OCI-LY1 (cell line): ENCODE measurements around the gene CORIN.

Experiments used
- H2AFZ ChIP-seq: fragments of 200-600 bp; sonication (generic), shearing (Covaris generic); 2 replicates; pipeline ENCODE4 v1.6.0; 2014; ENCODE audit warnings: antibody characterized with exemption, mild to moderate bottlenecking, low read length
- H3F3A ChIP-seq: fragments of 200-600 bp; sonication (generic), shearing (Covaris generic); 2 replicates; pipeline ENCODE4 v1.6.0; 2014; ENCODE audit warnings: mild to moderate bottlenecking, antibody characterized with exemption, low read length, moderate library complexity; ENCODE audit not compliant: insufficient read depth
- H3K27ac ChIP-seq: fragments of 200-600 bp; sonication (generic); 2 replicates; pipeline ENCODE4 v1.5.1; 2014; ENCODE audit warnings: low read length, mixed run types, mild to moderate bottlenecking, low read depth; ENCODE audit not compliant: poor library complexity, severe bottlenecking
- H3K27me3 ChIP-seq: fragments of 200-600 bp; sonication (generic); 2 replicates; pipeline ENCODE4 v1.6.0; 2014; ENCODE audit warnings: antibody characterized with exemption, mild to moderate bottlenecking, low read length, moderate library complexity; ENCODE audit not compliant: insufficient read depth
- H3K36me3 ChIP-seq: fragments of 200-600 bp; sonication (generic); 2 replicates; pipeline ENCODE4 v1.6.1; 2014; ENCODE audit warnings: mild to moderate bottlenecking, antibody characterized with exemption, low read length, moderate library complexity, mixed read lengths; ENCODE audit not compliant: insufficient read depth
- H3K4me1 ChIP-seq: fragments of 200-600 bp; sonication (generic); 2 replicates; pipeline ENCODE4 v1.5.1; 2014; ENCODE audit warnings: mild to moderate bottlenecking, low read length, moderate library complexity; ENCODE audit not compliant: insufficient read depth, severe bottlenecking
- H3K4me2 ChIP-seq: fragments of 200-600 bp; sonication (generic), shearing (Covaris generic); 2 replicates; pipeline ENCODE4 v1.6.1; 2014; ENCODE audit warnings: low read length
- H3K4me3 ChIP-seq: fragments of 200-600 bp; sonication (generic); 2 replicates; pipeline ENCODE4 v1.5.1; 2014; ENCODE audit warnings: low read length, low read depth, mild to moderate bottlenecking, mixed read lengths; ENCODE audit not compliant: poor library complexity, severe bottlenecking
- H3K79me2 ChIP-seq: fragments of 200-600 bp; shearing (Covaris generic); 2 replicates; pipeline ENCODE4 v1.6.1; 2016; ENCODE audit warnings: mixed run types, low read length, mixed read lengths; ENCODE audit not compliant: insufficient read depth
- H3K9ac ChIP-seq: fragments of 200-600 bp; sonication (generic), shearing (Covaris generic); 2 replicates; pipeline ENCODE4 v1.6.1; 2014; ENCODE audit warnings: mild to moderate bottlenecking, low read length, mixed read lengths
- H3K9me2 ChIP-seq: fragments of 200-600 bp; sonication (generic), shearing (Covaris generic); 2 replicates; pipeline ENCODE4 v1.6.1; 2014; ENCODE audit warnings: low read depth, mild to moderate bottlenecking, low read length, mixed read lengths
- H3K9me3 ChIP-seq: fragments of 200-600 bp; shearing (Covaris generic); 2 replicates; pipeline ENCODE4 v1.6.1; 2014; ENCODE audit warnings: low read length, mixed read lengths
- H4K20me1 ChIP-seq: fragments of 200-600 bp; sonication (generic), shearing (Covaris generic); 2 replicates; pipeline ENCODE4 v1.6.0; 2016; ENCODE audit warnings: mild to moderate bottlenecking, low read length; ENCODE audit not compliant: insufficient read depth
- EZH2 ChIP-seq: fragments of 200-600 bp; sonication (generic), shearing (Covaris generic); IDR thresholded peaks from 2 replicates; pipeline ENCODE4 v1.8.0; 2017; ENCODE audit warnings: borderline replicate concordance, mixed run types, mild to moderate bottlenecking, antibody characterized with exemption, low read length, moderate library complexity, mixed read lengths
- TF ChIP-seq, protein P1 (sequence below): fragments of 200-600 bp; sonication (generic), shearing (Covaris generic); IDR thresholded peaks from 2 replicates; pipeline ENCODE4 v1.5.1; 2017; ENCODE audit warnings: mild to moderate bottlenecking, antibody characterized with exemption, low read length, moderate library complexity, mixed read lengths

Gene CORIN

DNA sequence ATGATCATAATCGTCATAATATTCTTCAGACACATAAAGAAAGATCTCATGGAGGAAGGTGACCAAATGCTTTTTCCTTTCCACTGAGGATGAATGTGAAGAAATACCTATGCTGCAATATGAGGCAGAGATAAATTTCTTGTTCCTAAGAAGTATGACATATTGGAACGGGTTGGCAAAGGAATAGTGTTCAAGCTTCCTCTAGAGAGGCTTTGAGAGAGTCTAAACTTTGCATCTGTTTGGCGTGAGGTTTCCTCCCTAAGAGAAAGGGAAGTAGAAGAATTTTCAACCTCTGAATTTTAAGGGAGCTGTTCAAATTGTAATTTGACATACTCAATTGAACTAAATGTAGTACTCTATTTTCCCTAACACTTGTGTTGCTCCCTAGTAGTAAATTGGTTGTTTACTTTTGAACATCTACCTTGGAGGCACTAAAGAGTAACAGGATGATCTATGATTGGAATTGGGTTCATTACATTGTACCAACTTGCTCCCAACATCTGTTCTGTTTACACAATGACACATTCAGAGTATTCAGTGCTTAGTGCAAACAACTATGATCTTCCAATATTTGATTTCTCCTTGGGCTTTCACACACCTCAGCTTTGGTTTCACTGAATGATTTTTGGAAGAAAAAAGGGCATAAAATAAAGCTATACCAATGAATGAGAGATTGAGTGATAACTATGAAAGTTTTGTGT, 122.0 kb downstream of the CORIN start:
- no peak overlapping the region for H3K9ac ChIP-seq
- H3K9me2 ChIP-seq = no peaks in the 10 kb centered on the region
- H3K4me1 ChIP-seq = no peaks in the 10 kb centered on the region
- no peaks in the 10 kb centered on the region for H4K20me1 ChIP-seq
- H3K4me3 ChIP-seq = no peak overlapping the region
- no peaks in the 10 kb centered on the region for H3F3A ChIP-seq
- TF ChIP-seq, protein P1, sequence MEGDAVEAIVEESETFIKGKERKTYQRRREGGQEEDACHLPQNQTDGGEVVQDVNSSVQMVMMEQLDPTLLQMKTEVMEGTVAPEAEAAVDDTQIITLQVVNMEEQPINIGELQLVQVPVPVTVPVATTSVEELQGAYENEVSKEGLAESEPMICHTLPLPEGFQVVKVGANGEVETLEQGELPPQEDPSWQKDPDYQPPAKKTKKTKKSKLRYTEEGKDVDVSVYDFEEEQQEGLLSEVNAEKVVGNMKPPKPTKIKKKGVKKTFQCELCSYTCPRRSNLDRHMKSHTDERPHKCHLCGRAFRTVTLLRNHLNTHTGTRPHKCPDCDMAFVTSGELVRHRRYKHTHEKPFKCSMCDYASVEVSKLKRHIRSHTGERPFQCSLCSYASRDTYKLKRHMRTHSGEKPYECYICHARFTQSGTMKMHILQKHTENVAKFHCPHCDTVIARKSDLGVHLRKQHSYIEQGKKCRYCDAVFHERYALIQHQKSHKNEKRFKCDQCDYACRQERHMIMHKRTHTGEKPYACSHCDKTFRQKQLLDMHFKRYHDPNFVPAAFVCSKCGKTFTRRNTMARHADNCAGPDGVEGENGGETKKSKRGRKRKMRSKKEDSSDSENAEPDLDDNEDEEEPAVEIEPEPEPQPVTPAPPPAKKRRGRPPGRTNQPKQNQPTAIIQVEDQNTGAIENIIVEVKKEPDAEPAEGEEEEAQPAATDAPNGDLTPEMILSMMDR = no peak
- no peak for TF ChIP-seq EZH2
- no peaks in the 10 kb centered on the region for H3K9me3 ChIP-seq
- H3K4me2 ChIP-seq = no peak overlapping the region
- H3K27ac ChIP-seq = no peak overlapping the region
- no peaks in the 10 kb centered on the region for H3K27me3 ChIP-seq
- no peak overlapping the region for H2AFZ ChIP-seq
- H3K36me3 ChIP-seq = no peaks in the 10 kb centered on the region
- no peaks in the 10 kb centered on the region for H3K79me2 ChIP-seq

DNA sequence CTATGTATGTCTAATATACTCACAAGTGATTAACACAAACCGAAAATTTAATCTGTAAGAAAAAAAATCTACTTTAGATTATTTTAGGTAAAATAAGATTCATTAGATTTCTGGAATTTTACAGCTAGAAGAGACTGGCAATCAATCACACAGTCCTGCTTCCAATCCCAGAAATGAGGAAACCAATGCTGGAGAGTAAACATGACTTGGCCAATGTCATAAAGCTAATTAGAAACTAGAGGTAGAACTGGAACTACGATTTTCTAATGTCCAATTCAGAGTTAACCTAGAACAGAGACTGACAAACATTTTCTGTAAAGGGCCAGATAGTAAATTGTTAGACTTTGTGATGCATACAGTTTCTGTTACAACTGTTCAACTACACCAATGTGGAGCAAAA, 123.6 kb downstream of the CORIN start:
- H3K36me3 ChIP-seq = no peaks in the 10 kb centered on the region
- no peaks in the 10 kb centered on the region for H3K27me3 ChIP-seq
- H3K9me3 ChIP-seq = no peaks in the 10 kb centered on the region
- H3K4me1 ChIP-seq = no peaks in the 10 kb centered on the region
- no peak overlapping the region for H3K27ac ChIP-seq
- H3F3A ChIP-seq = no peaks in the 10 kb centered on the region
- H3K9ac ChIP-seq = no peak overlapping the region
- H3K79me2 ChIP-seq = no peaks in the 10 kb centered on the region
- no peak overlapping the region for H2AFZ ChIP-seq
- no peaks in the 10 kb centered on the region for H4K20me1 ChIP-seq
- no peaks in the 10 kb centered on the region for H3K9me2 ChIP-seq
- no peak overlapping the region for H3K4me2 ChIP-seq
- H3K4me3 ChIP-seq = no peak overlapping the region
- TF ChIP-seq, protein P1 = no peak
- no peak for TF ChIP-seq EZH2

- Histone ChIP-seq H3K9me3 (no peaks in the 10 kb centered on the region), H3K4me2 (no peak overlapping the region), H3K9ac (no peak overlapping the region), H3F3A (no peaks in the 10 kb centered on the region), H3K27me3 (no peaks in the 10 kb centered on the region), H4K20me1 (no peaks in the 10 kb centered on the region), H3K9me2 (no peaks in the 10 kb centered on the region), H3K4me3 (no peak overlapping the region), H3K79me2 (no peaks in the 10 kb centered on the region), H2AFZ (no peak overlapping the region), H3K4me1 (no peaks in the 10 kb centered on the region), H3K27ac (no peak overlapping the region), H3K36me3 (no peaks in the 10 kb centered on the region)
- TF ChIP-seq EZH2 = no peak
- TF ChIP-seq, protein P1 = no peak
Observed at GRCh38 chr4:47713129-47713834, 124.6 kb downstream of the CORIN start.
